Activated CD8-positive, alpha-beta memory T cell treated with anti-CD3 and anti-CD28 coated beads, Interleukin-2, amount 10 ng/mL, durations not matched to agents 7 days and 5 days (primary cell): ENCODE data around the gene PGM3. TPM values are rescaled to one million over a fixed set of nuclear protein-coding genes. Genes with fewer than 3 reads are reported as not detected.

Experiments
- ATAC-seq: fragments of 150-1000 bp; cut with Tn5 transposase; one replicate; pipeline ENCODE4 v1.10.0; 2021; ENCODE audit warnings: moderate library complexity
- CTCF ChIA-PET: fragments of 350-600 bp; sonication (Branson Sonifier 250); formaldehyde crosslinking; loops from one replicate; lab custom pipeline; 2021; ENCODE audit warnings: antibody characterized with exemption; lab: Charles Lee
- DNase-seq: peaks from one replicate; pipeline ENCODE4 v3.0.0-alpha.2; 2020
- H3K27ac Mint-ChIP-seq: one replicate; pipeline ENCODE4 v1.8.0; 2021; ENCODE audit warnings: mild to moderate bottlenecking, mixed read lengths
- H3K27me3 Mint-ChIP-seq: one replicate; pipeline ENCODE4 v1.8.0; 2021; ENCODE audit warnings: mixed read lengths
- H3K36me3 Mint-ChIP-seq: one replicate; pipeline ENCODE4 v1.8.0; 2021; ENCODE audit warnings: mild to moderate bottlenecking, mixed read lengths
- H3K4me1 Mint-ChIP-seq: one replicate; pipeline ENCODE4 v1.8.0; 2021; ENCODE audit warnings: mixed read lengths
- H3K4me3 Mint-ChIP-seq: one replicate; pipeline ENCODE4 v1.8.0; 2021; ENCODE audit warnings: mild to moderate bottlenecking, moderate library complexity, mixed read lengths
- H3K9me3 Mint-ChIP-seq: one replicate; pipeline ENCODE4 v1.8.0; 2022; ENCODE audit warnings: low read depth, mixed read lengths
- total RNA-seq, 2 experiments: library from RNA; stranded (reverse); gene quantifications; one replicate each; pipeline ENCODE4 v1.2.3, GENCODE V29; 2021

Gene PGM3
- total RNA-seq, 2 experiments from 2014 or later, result 11.5 to 14.7 TPM

- H3K9me3 Mint-ChIP-seq, result no peaks in the 10 kb centered on the region
- no peak for DNase-seq
- no peak overlapping the region for H3K27ac Mint-ChIP-seq
- no peaks in the 10 kb centered on the region for H3K27me3 Mint-ChIP-seq
- no peaks in the 10 kb centered on the region for H3K4me1 Mint-ChIP-seq
- CTCF ChIA-PET, result interaction anchor here (0.6 kb wide), 1 partner anchor 63 kb away, joined by 3 read pairs; no protein-coding TSS in a partner anchor
- H3K36me3 Mint-ChIP-seq, result peaks cover 53% of the 10 kb centered on the region
- no peak overlapping the region for H3K4me3 Mint-ChIP-seq
- ATAC-seq, result no peak
These were observed 23.6 kb downstream of the PGM3 start for GRCh38 chr6:83169511-83169910.

GRCh38 chr6:83169106-83169505, 24.0 kb downstream of the PGM3 start:
- H3K4me3 Mint-ChIP-seq, result no peak overlapping the region
- H3K27ac Mint-ChIP-seq, result no peak overlapping the region
- no peaks in the 10 kb centered on the region for H3K9me3 Mint-ChIP-seq
- no peak for DNase-seq
- CTCF ChIA-PET, result interaction anchor here (0.6 kb wide), 1 partner anchor 63 kb away, joined by 3 read pairs; no protein-coding TSS in a partner anchor
- peaks cover 54% of the 10 kb centered on the region for H3K36me3 Mint-ChIP-seq
- H3K27me3 Mint-ChIP-seq, result no peaks in the 10 kb centered on the region
- no peaks in the 10 kb centered on the region for H3K4me1 Mint-ChIP-seq
- ATAC-seq, result no peak

- Mint-ChIP-seq H3K9me3 (no peaks in the 10 kb centered on the region), H3K4me3 (no peak overlapping the region), H3K36me3 (peaks cover 54% of the 10 kb centered on the region), H3K27me3 (no peaks in the 10 kb centered on the region), H3K4me1 (no peaks in the 10 kb centered on the region), H3K27ac (no peak overlapping the region)
- CTCF ChIA-PET, result no interaction called here
- DNase-seq (no peak), ATAC-seq (no peak)
These were observed 24.5 kb downstream of the PGM3 start for GRCh38 chr6:83168556-83168955.

- H3K9me3 Mint-ChIP-seq, result no peaks in the 10 kb centered on the region
- DNase-seq (no peak), ATAC-seq (no peak)
- H3K27ac Mint-ChIP-seq, result no peak overlapping the region
- H3K36me3 Mint-ChIP-seq, result peaks cover 54% of the 10 kb centered on the region
- H3K4me3 Mint-ChIP-seq, result no peak overlapping the region
- CTCF ChIA-PET, result interaction anchor here (1.0 to 1.6 kb wide), 2 partner anchors 17 to 102 kb away, joined by 3 to 5 read pairs; partner anchors contain the start of gene UBE3D
- no peaks in the 10 kb centered on the region for H3K4me1 Mint-ChIP-seq
- H3K27me3 Mint-ChIP-seq, result no peaks in the 10 kb centered on the region
These were observed 25.3 kb downstream of the PGM3 start for GRCh38 chr6:83167726-83168278.

GRCh38 chr6:83160167-83160566, 32.9 kb downstream of the PGM3 start:
- CTCF ChIA-PET, result interaction anchor here (1.1 kb wide), 1 partner anchor 20 kb away, joined by 3 read pairs; no protein-coding TSS in a partner anchor
- no peak for DNase-seq
- Mint-ChIP-seq H3K27ac (no peak overlapping the region), H3K4me1 (no peaks in the 10 kb centered on the region), H3K27me3 (no peaks in the 10 kb centered on the region), H3K9me3 (no peaks in the 10 kb centered on the region), H3K4me3 (no peak overlapping the region), H3K36me3 (peaks cover 41% of the 10 kb centered on the region)
- ATAC-seq, result no peak

- CTCF ChIA-PET, result no interaction called here
- Mint-ChIP-seq H3K4me3 (no peak overlapping the region), H3K4me1 (no peaks in the 10 kb centered on the region), H3K9me3 (no peaks in the 10 kb centered on the region), H3K27ac (no peak overlapping the region), H3K27me3 (no peaks in the 10 kb centered on the region), H3K36me3 (peaks cover 36% of the 10 kb centered on the region)
- ATAC-seq (no peak), DNase-seq (no peak)
These were observed 37.3 kb downstream of the PGM3 start for GRCh38 chr6:83155794-83156193.

- Mint-ChIP-seq H3K4me1 (no peaks in the 10 kb centered on the region), H3K27ac (no peak overlapping the region), H3K36me3 (peaks cover 31% of the 10 kb centered on the region), H3K4me3 (no peak overlapping the region), H3K9me3 (no peaks in the 10 kb centered on the region), H3K27me3 (no peaks in the 10 kb centered on the region)
- CTCF ChIA-PET, result interaction anchor here (0.8 kb wide), 1 partner anchor 86 kb away, joined by 3 read pairs; the partner anchor contains the start of gene DOP1A
- DNase-seq (no peak), ATAC-seq (no peak)
These were observed 39.1 kb downstream of the PGM3 start for GRCh38 chr6:83153883-83154521.

- Mint-ChIP-seq H3K27me3 (no peaks in the 10 kb centered on the region), H3K4me3 (no peak overlapping the region), H3K36me3 (peaks cover 33% of the 10 kb centered on the region), H3K27ac (no peak overlapping the region), H3K9me3 (no peaks in the 10 kb centered on the region), H3K4me1 (no peaks in the 10 kb centered on the region)
- ATAC-seq (no peak), DNase-seq (no peak)
- CTCF ChIA-PET, result interaction anchor here (0.7 kb wide), 1 partner anchor 704 kb away, joined by 4 read pairs; no protein-coding TSS in a partner anchor
These were observed 40.2 kb downstream of the PGM3 start for GRCh38 chr6:83152913-83153312.

GRCh38 chr6:83151114-83151513, 42.0 kb downstream of the PGM3 start:
- Mint-ChIP-seq H3K27me3 (no peaks in the 10 kb centered on the region), H3K9me3 (no peaks in the 10 kb centered on the region), H3K36me3 (peaks cover 27% of the 10 kb centered on the region), H3K4me3 (no peak overlapping the region), H3K27ac (no peak overlapping the region), H3K4me1 (no peaks in the 10 kb centered on the region)
- ATAC-seq, result no peak
- DNase-seq, result no peak
- CTCF ChIA-PET, result no interaction called here

GRCh38 chr6:83138758-83139157, 54.3 kb downstream of the PGM3 start:
- no peak overlapping the region for H3K27ac Mint-ChIP-seq
- ATAC-seq (no peak), DNase-seq (no peak)
- H3K27me3 Mint-ChIP-seq, result no peaks in the 10 kb centered on the region
- H3K36me3 Mint-ChIP-seq, result peaks cover 37% of the 10 kb centered on the region
- H3K9me3 Mint-ChIP-seq, result no peaks in the 10 kb centered on the region
- no peak overlapping the region for H3K4me3 Mint-ChIP-seq
- H3K4me1 Mint-ChIP-seq, result no peaks in the 10 kb centered on the region
- CTCF ChIA-PET, result no interaction called here

GRCh38 chr6:83138118-83138722, 54.8 kb downstream of the PGM3 start:
- CTCF ChIA-PET, result interaction anchor here (0.7 to 1.2 kb wide), 3 partner anchors 71 to 78 kb away, joined by 3 to 4 read pairs (median 3); partner anchors contain the start of genes DOP1A and UBE3D
- peaks cover 32% of the 10 kb centered on the region for H3K36me3 Mint-ChIP-seq
- no peaks in the 10 kb centered on the region for H3K9me3 Mint-ChIP-seq
- no peak for ATAC-seq
- DNase-seq, result no peak
- no peaks in the 10 kb centered on the region for H3K4me1 Mint-ChIP-seq
- no peaks in the 10 kb centered on the region for H3K27me3 Mint-ChIP-seq
- no peak overlapping the region for H3K27ac Mint-ChIP-seq
- no peak overlapping the region for H3K4me3 Mint-ChIP-seq

GRCh38 chr6:83132121-83132520, 60.9 kb downstream of the PGM3 start:
- DNase-seq (no peak), ATAC-seq (no peak)
- no peaks in the 10 kb centered on the region for H3K9me3 Mint-ChIP-seq
- H3K27ac Mint-ChIP-seq, result no peak overlapping the region
- no peaks in the 10 kb centered on the region for H3K27me3 Mint-ChIP-seq
- H3K4me3 Mint-ChIP-seq, result no peak overlapping the region
- CTCF ChIA-PET, result interaction anchor here (2.1 kb wide), 1 partner anchor 66 kb away, joined by 6 read pairs; the partner anchor contains the start of gene UBE3D
- no peaks in the 10 kb centered on the region for H3K4me1 Mint-ChIP-seq
- peaks cover 37% of the 10 kb centered on the region for H3K36me3 Mint-ChIP-seq

GRCh38 chr6:83127976-83128375, 65.1 kb downstream of the PGM3 start:
- peaks cover 51% of the 10 kb centered on the region for H3K36me3 Mint-ChIP-seq
- CTCF ChIA-PET, result interaction anchor here (1.0 kb wide), 1 partner anchor 87 kb away, joined by 3 read pairs; no protein-coding TSS in a partner anchor
- no peaks in the 10 kb centered on the region for H3K9me3 Mint-ChIP-seq
- no peak overlapping the region for H3K27ac Mint-ChIP-seq
- DNase-seq (no peak), ATAC-seq (no peak)
- H3K4me3 Mint-ChIP-seq, result no peak overlapping the region
- H3K27me3 Mint-ChIP-seq, result no peaks in the 10 kb centered on the region
- no peaks in the 10 kb centered on the region for H3K4me1 Mint-ChIP-seq
